Hepatocyte (in vitro differentiated cells): ENCODE measurements around the gene VPS45.

Source experiments
- EZH2 ChIP-seq: fragments of 200-600 bp; sonication (generic); IDR thresholded peaks from 2 replicates; pipeline ENCODE4 v1.6.1; 2016; ENCODE audit warnings: antibody characterized with exemption, mild to moderate bottlenecking, borderline replicate concordance
- EZH2phosphoT487 ChIP-seq: fragments of 200-600 bp; sonication (generic); IDR thresholded peaks from one replicate; pipeline ENCODE4 v1.6.1; 2018; ENCODE audit warnings: antibody characterized with exemption, mild to moderate bottlenecking, low read depth, moderate library complexity; ENCODE audit not compliant: unreplicated experiment, severe bottlenecking
- TF ChIP-seq, protein P1 (sequence below): fragments of 200-600 bp; sonication (generic); IDR thresholded peaks from 2 replicates; pipeline ENCODE4 v1.5.1; 2016; ENCODE audit warnings: antibody characterized with exemption, mild to moderate bottlenecking; ENCODE audit not compliant: poor library complexity

- TF ChIP-seq EZH2: no peak
- TF ChIP-seq, protein P1, sequence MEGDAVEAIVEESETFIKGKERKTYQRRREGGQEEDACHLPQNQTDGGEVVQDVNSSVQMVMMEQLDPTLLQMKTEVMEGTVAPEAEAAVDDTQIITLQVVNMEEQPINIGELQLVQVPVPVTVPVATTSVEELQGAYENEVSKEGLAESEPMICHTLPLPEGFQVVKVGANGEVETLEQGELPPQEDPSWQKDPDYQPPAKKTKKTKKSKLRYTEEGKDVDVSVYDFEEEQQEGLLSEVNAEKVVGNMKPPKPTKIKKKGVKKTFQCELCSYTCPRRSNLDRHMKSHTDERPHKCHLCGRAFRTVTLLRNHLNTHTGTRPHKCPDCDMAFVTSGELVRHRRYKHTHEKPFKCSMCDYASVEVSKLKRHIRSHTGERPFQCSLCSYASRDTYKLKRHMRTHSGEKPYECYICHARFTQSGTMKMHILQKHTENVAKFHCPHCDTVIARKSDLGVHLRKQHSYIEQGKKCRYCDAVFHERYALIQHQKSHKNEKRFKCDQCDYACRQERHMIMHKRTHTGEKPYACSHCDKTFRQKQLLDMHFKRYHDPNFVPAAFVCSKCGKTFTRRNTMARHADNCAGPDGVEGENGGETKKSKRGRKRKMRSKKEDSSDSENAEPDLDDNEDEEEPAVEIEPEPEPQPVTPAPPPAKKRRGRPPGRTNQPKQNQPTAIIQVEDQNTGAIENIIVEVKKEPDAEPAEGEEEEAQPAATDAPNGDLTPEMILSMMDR: no peak
- TF ChIP-seq EZH2phosphoT487: no peak
Measured at GRCh38 chr1:150194381-150195031, 126.9 kb downstream of the VPS45 start.
